ENCODE results near the gene LRRC4C. TPM values are rescaled to one million over a fixed set of nuclear protein-coding genes. Genes with fewer than 3 reads are reported as not detected.

Gene LRRC4C
- total and polyA plus RNA-seq, 2 donors (not counting 3 experiments of a cell fraction or from before 2014, with no cell fraction given) = not detected

- no TSS peak for BruUV-seq (replicated peaks)
- DNase-seq (ENCODE audit: low read depth, low spot score) = no peak
- ChIA-PET POLR2A (no interaction called here), CTCF (no interaction called here)
- dilution Hi-C loops (cut with MboI; ENCODE audit: extremely low pct_ligation_motif_present, low sequenced_read_pairs) (no loop called here), intact Hi-C loops (cut with micrococcal nuclease) (no loop called here)
- Histone ChIP-seq H3K4me1 (ENCODE audit: control insufficient read depth, extremely low read depth, insufficient read depth, low read length) (no peaks in the 10 kb centered on the region), H3K79me2 (ENCODE audit: control insufficient read depth, insufficient read depth, low read length) (no peaks in the 10 kb centered on the region), H3K27me3 (ENCODE audit: control insufficient read depth in 2 of 2, insufficient read depth in 2 of 2, low read length in 2 of 2) (no peaks in the 10 kb centered on the region), H3K4me2 (ENCODE audit: insufficient read depth, low read length) (no peak overlapping the region), H4K20me1 (replicated peaks; ENCODE audit: control insufficient read depth, extremely low read depth, insufficient read depth, low read length) (no peaks in the 10 kb centered on the region), H3K27ac (ENCODE audit: insufficient read depth, low read depth, low read length) (no peak overlapping the region), H2AFZ (ENCODE audit: low read depth, low read length) (no peak overlapping the region), H3K9ac (replicated peaks; ENCODE audit: extremely low read depth, insufficient read depth, low read length) (no peak overlapping the region), H3K36me3 (ENCODE audit: control insufficient read depth in 2 of 2, extremely low read depth in 1 of 2, insufficient read depth in 2 of 2, low read length in 2 of 2) (no peaks in the 10 kb centered on the region), H3K9me1 (replicated peaks; ENCODE audit: control insufficient read depth, extremely low read depth, insufficient read depth, low read length) (no peaks in the 10 kb centered on the region), H3K9me3 (replicated peaks; ENCODE audit: control insufficient read depth, insufficient read depth, low read length) (no peaks in the 10 kb centered on the region), H3K4me3 (replicated peaks in 1 of 3; ENCODE audit: insufficient read depth in 1 of 3, low read depth in 1 of 3, low read length in 3 of 3) (no peak overlapping the region)
- FAIRE-seq = no peak
- TF ChIP-seq CTCF (IDR thresholded peaks at IDR 0.05; ENCODE audit: extremely low read depth in 1 of 2, insufficient read depth in 1 of 2, low read depth in 1 of 2, low read length in 2 of 2) = no peak
Observed at GRCh38 chr11:40393511-40393910, 1065.9 kb downstream of the LRRC4C start.

- Histone ChIP-seq H2AFZ (ENCODE audit: low read depth, low read length) (no peak overlapping the region), H3K4me1 (ENCODE audit: control insufficient read depth, extremely low read depth, insufficient read depth, low read length) (no peaks in the 10 kb centered on the region), H3K79me2 (ENCODE audit: control insufficient read depth, insufficient read depth, low read length) (no peaks in the 10 kb centered on the region), H3K27ac (ENCODE audit: insufficient read depth, low read depth, low read length) (no peak overlapping the region), H3K4me2 (ENCODE audit: insufficient read depth, low read length) (no peak overlapping the region), H4K20me1 (replicated peaks; ENCODE audit: control insufficient read depth, extremely low read depth, insufficient read depth, low read length) (no peaks in the 10 kb centered on the region), H3K9me3 (replicated peaks; ENCODE audit: control insufficient read depth, insufficient read depth, low read length) (no peaks in the 10 kb centered on the region), H3K27me3 (ENCODE audit: control insufficient read depth in 2 of 2, insufficient read depth in 2 of 2, low read length in 2 of 2) (no peaks in the 10 kb centered on the region), H3K36me3 (ENCODE audit: control insufficient read depth in 2 of 2, extremely low read depth in 1 of 2, insufficient read depth in 2 of 2, low read length in 2 of 2) (no peaks in the 10 kb centered on the region), H3K4me3 (replicated peaks in 1 of 3; ENCODE audit: insufficient read depth in 1 of 3, low read depth in 1 of 3, low read length in 3 of 3) (no peak overlapping the region), H3K9me1 (replicated peaks; ENCODE audit: control insufficient read depth, extremely low read depth, insufficient read depth, low read length) (no peaks in the 10 kb centered on the region), H3K9ac (replicated peaks; ENCODE audit: extremely low read depth, insufficient read depth, low read length) (no peak overlapping the region)
- FAIRE-seq (no peak), DNase-seq (ENCODE audit: low read depth, low spot score) (no peak)
- ChIA-PET CTCF (interaction anchor here (1.5 kb wide), 1 partner anchor 12 kb away, joined by 3 read pairs; no protein-coding TSS in a partner anchor), POLR2A (no interaction called here)
- intact Hi-C loops (cut with micrococcal nuclease) = no loop called here
- no peak for TF ChIP-seq FOS (IDR thresholded peaks at IDR 0.05; ENCODE audit: borderline replicate concordance, insufficient read depth, low read length)
- no peak for TF ChIP-seq POLR2A (IDR thresholded peaks at IDR 0.05; ENCODE audit: low read depth, low read length)
- no peak for TF ChIP-seq EZH2 (IDR thresholded peaks at IDR 0.05; ENCODE audit: borderline replicate concordance, low read depth, low read length, severe bottlenecking)
- no peak for TF ChIP-seq POLR2AphosphoS5 (IDR thresholded peaks at IDR 0.05; ENCODE audit: insufficient read depth, low read depth, low read length)
- no peak for TF ChIP-seq GATA2 (IDR thresholded peaks at IDR 0.05; ENCODE audit: insufficient read depth, insufficient read length, low read depth, low read length)
- no peak for TF ChIP-seq MAX (IDR thresholded peaks at IDR 0.05; ENCODE audit: insufficient read depth, insufficient read length)
- no peak for TF ChIP-seq JUN (IDR thresholded peaks at IDR 0.05; ENCODE audit: borderline replicate concordance, insufficient read depth, insufficient read length, low read depth)
- TF ChIP-seq CTCF (IDR thresholded peaks at IDR 0.05; ENCODE audit: extremely low read depth in 1 of 2, insufficient read depth in 1 of 2, low read depth in 1 of 2, low read length in 2 of 2) = no peak
- no peak for TF ChIP-seq MYC (IDR thresholded peaks at IDR 0.05; ENCODE audit: low read depth, low read length)
- BruUV-seq (replicated peaks) = no TSS peak
- dilution Hi-C loops (cut with MboI; ENCODE audit: extremely low pct_ligation_motif_present, low sequenced_read_pairs) = no loop called here
Observed at GRCh38 chr11:40391679-40392078, 1067.8 kb downstream of the LRRC4C start.

Data from endothelial cell of umbilical vein (primary cell).